ENCODE data around the gene OXCT1.

OXCT1 gene

GRCh38 chr5:41763081-41763480 lies 107.1 kb downstream of the OXCT1 start:
- Histone ChIP-seq H2BK15ac (ENCODE audit: low read depth, poor library complexity, severe bottlenecking) (no peak overlapping the region), H3K4me2 (ENCODE audit: low read length, poor library complexity, severe bottlenecking) (no peak overlapping the region), H3K4ac (ENCODE audit: low read depth in 1 of 2, low read length in 2 of 2) (no peak overlapping the region), H2AFZ (ENCODE audit: low read depth, low read length) (no peak overlapping the region), H2BK5ac (ENCODE audit: low read depth, low read length, poor library complexity, severe bottlenecking) (no peak overlapping the region), H3K23ac (ENCODE audit: low read length in 2 of 2) (no peak overlapping the region), H4K8ac (ENCODE audit: low read length) (no peak overlapping the region), H3K4me3 (ENCODE audit: insufficient read depth in 1 of 2, low read depth in 1 of 2, low read length in 2 of 2) (no peak overlapping the region), H2BK12ac (ENCODE audit: low read length in 2 of 2) (no peak overlapping the region), H3K27ac (ENCODE audit: low read length, poor library complexity, severe bottlenecking) (peak overlapping the region; percentile 55), H3K9ac (ENCODE audit: low read length) (no peak overlapping the region), H3K9me3 (ENCODE audit: control insufficient read depth, low read length) (no peaks in the 10 kb centered on the region), H3K14ac (ENCODE audit: low read length in 2 of 2) (no peak overlapping the region), H3K27me3 (ENCODE audit: control insufficient read depth in 1 of 2, insufficient read depth in 1 of 2, low read length in 2 of 2) (no peaks in the 10 kb centered on the region), H2BK120ac (ENCODE audit: low read depth, low read length) (no peak overlapping the region), H4K91ac (ENCODE audit: low read length) (no peak overlapping the region), H3K18ac (ENCODE audit: low read depth in 1 of 2, low read length in 2 of 2) (no peak overlapping the region), H3K36me3 (ENCODE audit: control insufficient read depth in 1 of 2, insufficient read depth in 2 of 2, low read depth in 1 of 2, low read length in 2 of 2) (peaks cover 0 to 28% of the 10 kb centered on the region in 2 experiments), H2AK5ac (ENCODE audit: low read length, severe bottlenecking) (no peak overlapping the region), H3K4me1 (ENCODE audit: control insufficient read depth, insufficient read depth, low read depth, low read length) (no peaks in the 10 kb centered on the region), H3K79me1 (replicated peaks; ENCODE audit: low read length, poor library complexity, severe bottlenecking) (no peaks in the 10 kb centered on the region)
- peak; percentile 60 for DNase-seq
- WGBS: 4% methylated on average over 2 of the region's 3 CpGs

- H2AK5ac ChIP-seq (ENCODE audit: low read length, severe bottlenecking): no peak overlapping the region
- H3K36me3 ChIP-seq (ENCODE audit: control insufficient read depth in 1 of 2, insufficient read depth in 2 of 2, low read depth in 1 of 2, low read length in 2 of 2): peaks cover 0 to 35% of the 10 kb centered on the region in 2 experiments
- no peak overlapping the region for H2BK12ac ChIP-seq (ENCODE audit: low read length in 2 of 2)
- H3K27me3 ChIP-seq (ENCODE audit: control insufficient read depth in 1 of 2, insufficient read depth in 1 of 2, low read length in 2 of 2): no peaks in the 10 kb centered on the region
- H4K8ac ChIP-seq (ENCODE audit: low read length): no peak overlapping the region
- no peak overlapping the region for H3K23ac ChIP-seq (ENCODE audit: low read length in 2 of 2)
- H4K91ac ChIP-seq (ENCODE audit: low read length): no peak overlapping the region
- no peak overlapping the region for H3K18ac ChIP-seq (ENCODE audit: low read depth in 1 of 2, low read length in 2 of 2)
- H3K4me2 ChIP-seq (ENCODE audit: low read length, poor library complexity, severe bottlenecking): peak overlapping the region; percentile 33
- DNase-seq: no peak
- no peak overlapping the region for H2BK15ac ChIP-seq (ENCODE audit: low read depth, poor library complexity, severe bottlenecking)
- H3K4me3 ChIP-seq (ENCODE audit: insufficient read depth in 1 of 2, low read depth in 1 of 2, low read length in 2 of 2): no peak overlapping the region
- H3K4ac ChIP-seq (ENCODE audit: low read depth in 1 of 2, low read length in 2 of 2): no peak overlapping the region
- H2BK120ac ChIP-seq (ENCODE audit: low read depth, low read length): no peak overlapping the region
- no peak overlapping the region for H3K14ac ChIP-seq (ENCODE audit: low read length in 2 of 2)
- peak overlapping the region; percentile 53 for H3K27ac ChIP-seq (ENCODE audit: low read length, poor library complexity, severe bottlenecking)
- no peak overlapping the region for H2BK5ac ChIP-seq (ENCODE audit: low read depth, low read length, poor library complexity, severe bottlenecking)
- H3K4me1 ChIP-seq (ENCODE audit: control insufficient read depth, insufficient read depth, low read depth, low read length): no peaks in the 10 kb centered on the region
- no peak overlapping the region for H3K9ac ChIP-seq (ENCODE audit: low read length)
- H3K9me3 ChIP-seq (ENCODE audit: control insufficient read depth, low read length): no peaks in the 10 kb centered on the region
- no peak overlapping the region for H2AFZ ChIP-seq (ENCODE audit: low read depth, low read length)
- 84% methylated on average over 1 of the region's 1 CpG for WGBS
- H3K79me1 ChIP-seq (replicated peaks; ENCODE audit: low read length, poor library complexity, severe bottlenecking): no peaks in the 10 kb centered on the region
Measured at GRCh38 chr5:41762426-41762825, 107.8 kb downstream of the OXCT1 start.

- Histone ChIP-seq H3K4me2 (ENCODE audit: low read length, poor library complexity, severe bottlenecking) (no peak overlapping the region), H3K4me1 (ENCODE audit: control insufficient read depth, insufficient read depth, low read depth, low read length) (no peaks in the 10 kb centered on the region), H3K23ac (ENCODE audit: low read length in 2 of 2) (no peak overlapping the region), H2AK5ac (ENCODE audit: low read length, severe bottlenecking) (no peak overlapping the region), H3K9me3 (ENCODE audit: control insufficient read depth, low read length) (no peaks in the 10 kb centered on the region), H3K79me1 (replicated peaks; ENCODE audit: low read length, poor library complexity, severe bottlenecking) (no peaks in the 10 kb centered on the region), H3K36me3 (ENCODE audit: control insufficient read depth in 1 of 2, insufficient read depth in 2 of 2, low read depth in 1 of 2, low read length in 2 of 2) (peaks cover 0 to 42% of the 10 kb centered on the region in 2 experiments), H3K18ac (ENCODE audit: low read depth in 1 of 2, low read length in 2 of 2) (no peak overlapping the region), H4K8ac (ENCODE audit: low read length) (no peak overlapping the region), H4K91ac (ENCODE audit: low read length) (no peak overlapping the region), H3K27ac (ENCODE audit: low read length, poor library complexity, severe bottlenecking) (no peak overlapping the region), H2BK12ac (ENCODE audit: low read length in 2 of 2) (no peak overlapping the region), H3K9ac (ENCODE audit: low read length) (no peak overlapping the region), H3K4ac (ENCODE audit: low read depth in 1 of 2, low read length in 2 of 2) (no peak overlapping the region), H2BK15ac (ENCODE audit: low read depth, poor library complexity, severe bottlenecking) (no peak overlapping the region), H3K14ac (ENCODE audit: low read length in 2 of 2) (no peak overlapping the region), H2AFZ (ENCODE audit: low read depth, low read length) (no peak overlapping the region), H3K4me3 (ENCODE audit: insufficient read depth in 1 of 2, low read depth in 1 of 2, low read length in 2 of 2) (no peak overlapping the region), H2BK5ac (ENCODE audit: low read depth, low read length, poor library complexity, severe bottlenecking) (no peak overlapping the region), H3K27me3 (ENCODE audit: control insufficient read depth in 1 of 2, insufficient read depth in 1 of 2, low read length in 2 of 2) (no peaks in the 10 kb centered on the region), H2BK120ac (ENCODE audit: low read depth, low read length) (no peak overlapping the region)
- WGBS: no CpG with 5 or more reads among the region's 1 CpG
- DNase-seq: no peak
Measured at GRCh38 chr5:41761663-41762062, 108.6 kb downstream of the OXCT1 start.

GRCh38 chr5:41755705-41756104 lies 114.5 kb downstream of the OXCT1 start:
- no peak for DNase-seq
- Histone ChIP-seq H3K18ac (ENCODE audit: low read depth in 1 of 2, low read length in 2 of 2) (no peak overlapping the region), H3K36me3 (ENCODE audit: control insufficient read depth in 1 of 2, insufficient read depth in 2 of 2, low read depth in 1 of 2, low read length in 2 of 2) (peaks cover 0 to 31% of the 10 kb centered on the region in 2 experiments), H2AFZ (ENCODE audit: low read depth, low read length) (no peak overlapping the region), H3K23ac (ENCODE audit: low read length in 2 of 2) (no peak overlapping the region), H3K4me1 (ENCODE audit: control insufficient read depth, insufficient read depth, low read depth, low read length) (peaks cover 1% of the 10 kb centered on the region), H3K9me3 (ENCODE audit: control insufficient read depth, low read length) (no peaks in the 10 kb centered on the region), H3K4me2 (ENCODE audit: low read length, poor library complexity, severe bottlenecking) (no peak overlapping the region), H3K79me1 (replicated peaks; ENCODE audit: low read length, poor library complexity, severe bottlenecking) (no peaks in the 10 kb centered on the region), H3K27ac (ENCODE audit: low read length, poor library complexity, severe bottlenecking) (no peak overlapping the region), H2BK5ac (ENCODE audit: low read depth, low read length, poor library complexity, severe bottlenecking) (no peak overlapping the region), H3K4me3 (ENCODE audit: insufficient read depth in 1 of 2, low read depth in 1 of 2, low read length in 2 of 2) (no peak overlapping the region), H4K8ac (ENCODE audit: low read length) (no peak overlapping the region), H2BK12ac (ENCODE audit: low read length in 2 of 2) (no peak overlapping the region), H2AK5ac (ENCODE audit: low read length, severe bottlenecking) (no peak overlapping the region), H3K14ac (ENCODE audit: low read length in 2 of 2) (no peak overlapping the region), H3K4ac (ENCODE audit: low read depth in 1 of 2, low read length in 2 of 2) (no peak overlapping the region), H3K27me3 (ENCODE audit: control insufficient read depth in 1 of 2, insufficient read depth in 1 of 2, low read length in 2 of 2) (no peaks in the 10 kb centered on the region), H2BK120ac (ENCODE audit: low read depth, low read length) (no peak overlapping the region), H3K9ac (ENCODE audit: low read length) (no peak overlapping the region), H4K91ac (ENCODE audit: low read length) (no peak overlapping the region), H2BK15ac (ENCODE audit: low read depth, poor library complexity, severe bottlenecking) (no peak overlapping the region)
- WGBS: no CpG with 5 or more reads among the region's 1 CpG

All from mesenchymal stem cell (in vitro differentiated cells and primary cell).